Measurements from ENCODE around the gene ACSL4.

Gene ACSL4

DNA sequence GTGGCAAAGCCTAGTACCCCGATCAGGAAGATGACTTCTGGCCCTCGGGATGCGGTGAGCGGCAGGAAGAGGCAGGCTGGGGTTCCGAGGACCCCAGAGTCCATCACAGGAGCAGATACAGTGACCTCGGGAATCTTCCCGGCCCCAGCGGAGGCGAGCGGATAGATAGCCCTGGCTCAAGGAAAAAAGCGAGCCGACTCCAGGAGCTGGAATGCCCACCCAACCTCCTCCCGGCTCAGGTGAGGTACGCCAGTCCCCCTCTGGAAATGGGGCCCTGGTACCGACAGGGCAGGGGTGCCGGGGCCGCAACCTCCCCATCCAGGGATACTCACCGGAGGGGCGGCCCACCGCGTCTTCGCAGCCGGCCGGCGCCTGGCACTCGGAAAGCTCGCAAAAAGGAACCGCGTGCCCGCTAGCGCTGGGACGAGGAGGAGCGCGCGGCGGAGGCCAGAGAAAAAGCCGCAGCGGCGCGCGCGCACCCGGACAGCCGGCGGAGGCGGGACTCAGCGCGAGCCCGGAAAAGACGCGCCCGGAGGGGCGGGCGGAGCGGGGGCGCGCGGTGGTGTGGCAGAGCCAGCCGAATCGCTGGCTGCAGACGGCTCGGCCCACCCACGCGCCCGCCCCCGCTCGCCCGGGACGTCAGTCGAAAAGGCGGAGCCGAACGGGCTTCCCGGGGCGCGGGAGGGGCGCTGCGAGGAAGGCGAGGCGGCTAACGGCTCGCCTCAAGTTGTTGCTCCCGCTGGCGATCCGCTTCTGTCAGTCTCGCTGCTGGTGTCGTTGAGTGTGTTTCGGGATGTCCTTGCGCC, at the start of gene ACSL4:
ACSL4 (minus strand) TSS at position 451 of the 806 bp plus-strand sequence. CDS start 49,894 bp downstream, outside the sequence.
- peak; percentile 86 for DNase-seq

DNA sequence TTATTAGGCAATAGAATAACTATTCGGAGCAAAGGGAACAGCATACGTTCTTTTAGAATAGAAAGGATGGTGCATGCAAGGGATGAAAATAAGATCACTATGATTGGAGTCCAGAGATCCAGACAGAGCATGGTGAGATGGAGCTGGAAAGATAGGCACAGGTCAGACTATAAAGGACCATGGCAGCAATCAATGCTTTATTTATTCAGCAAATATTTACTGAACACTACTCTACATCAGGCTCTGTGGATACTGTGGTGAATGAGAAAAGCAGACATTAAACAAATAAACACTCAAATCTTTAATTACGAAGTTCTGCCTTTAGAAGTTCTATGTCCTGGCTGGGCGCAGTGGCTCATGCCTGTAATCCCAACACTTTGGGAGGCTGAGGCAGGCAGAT, 44.7 kb upstream of the ACSL4 start:
- DNase-seq: no peak

- no peak for DNase-seq
Measured at GRCh38 chrX:109776986-109777385, 43.9 kb upstream of the ACSL4 start.

GRCh38 chrX:109776432-109776831, 43.4 kb upstream of the ACSL4 start:
- no peak for DNase-seq

GRCh38 chrX:109775386-109775785, 42.3 kb upstream of the ACSL4 start:
- no peak for DNase-seq

DNA sequence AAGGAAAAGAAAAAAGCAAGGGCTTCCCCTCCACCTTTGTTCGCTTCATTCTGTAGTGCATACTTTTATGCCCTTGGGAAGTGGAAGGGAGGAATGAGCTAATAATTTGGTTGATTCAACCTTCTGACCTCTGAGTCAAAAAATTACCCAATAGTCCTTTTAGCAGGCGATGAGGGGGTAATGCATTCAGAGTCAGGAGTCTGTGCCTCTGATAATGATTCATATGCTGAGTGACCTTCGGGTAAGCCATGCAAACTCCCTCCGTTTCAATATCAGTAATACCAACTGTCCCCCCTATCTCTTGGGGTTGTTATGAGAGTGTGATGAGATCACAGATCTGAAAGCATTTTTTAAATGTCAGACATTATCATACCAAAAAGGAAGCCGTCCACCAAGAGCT, 41.6 kb upstream of the ACSL4 start:
- DNase-seq: peak; percentile 89

- no peak for DNase-seq
Measured at GRCh38 chrX:109774136-109774535, 41.1 kb upstream of the ACSL4 start.

DNA sequence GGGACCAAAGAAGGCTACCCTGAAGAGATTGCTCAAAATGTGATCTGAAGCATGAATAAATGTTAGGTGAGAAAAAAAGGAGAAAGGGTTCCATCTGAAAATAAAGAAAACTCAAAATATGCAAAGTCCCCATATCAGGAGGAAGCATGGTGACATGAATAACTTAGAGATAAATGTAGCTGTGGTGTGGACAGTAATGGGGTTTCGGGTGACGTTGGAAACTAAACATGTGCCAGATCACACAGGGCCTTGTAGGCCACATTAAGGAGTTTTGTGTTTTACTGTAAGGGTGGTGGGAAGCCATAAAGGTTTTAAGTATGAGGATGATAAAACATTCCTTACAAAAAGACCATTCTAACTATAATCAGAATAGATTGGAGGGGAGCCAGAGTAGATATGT, 40.3 kb upstream of the ACSL4 start:
- no peak for DNase-seq

- DNase-seq: no peak
Measured at GRCh38 chrX:109770780-109771179, 37.7 kb upstream of the ACSL4 start.

GRCh38 chrX:109760922-109761250, 27.8 kb upstream of the ACSL4 start:
- DNase-seq: no peak

DNA sequence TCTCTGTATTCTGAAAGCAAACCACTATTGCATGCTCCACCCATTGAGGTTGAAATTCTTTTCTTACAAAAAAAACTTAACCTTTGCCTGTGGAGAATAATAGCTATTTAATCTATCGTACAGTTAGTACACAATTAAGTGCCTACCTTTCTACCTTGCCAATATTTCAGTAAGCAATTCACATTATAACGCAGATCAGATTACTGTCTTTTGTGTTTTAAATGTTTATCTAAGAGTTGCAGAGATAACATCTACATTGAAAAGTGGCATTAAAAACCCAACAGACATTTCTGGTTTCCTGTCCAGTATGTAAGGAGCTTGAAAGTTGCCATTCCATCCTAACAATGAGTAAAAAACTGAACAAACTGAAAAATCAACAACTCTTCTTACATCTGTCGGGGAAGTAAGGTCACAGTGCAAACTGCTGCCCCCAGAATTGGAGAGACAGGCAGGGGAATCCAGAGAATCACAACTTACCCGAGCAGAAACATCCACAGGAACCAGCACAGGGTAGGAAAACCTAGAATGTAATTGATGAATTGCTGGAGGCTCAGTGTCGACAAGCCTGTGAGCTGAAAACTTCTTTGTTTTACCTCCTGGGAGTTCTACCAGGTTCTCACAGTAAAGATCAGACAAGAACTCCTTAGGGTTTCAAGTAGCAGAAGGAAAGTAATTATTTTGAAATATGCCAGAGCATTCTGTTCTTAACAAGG, 27.3 kb upstream of the ACSL4 start:
- DNase-seq: no peak

DNA sequence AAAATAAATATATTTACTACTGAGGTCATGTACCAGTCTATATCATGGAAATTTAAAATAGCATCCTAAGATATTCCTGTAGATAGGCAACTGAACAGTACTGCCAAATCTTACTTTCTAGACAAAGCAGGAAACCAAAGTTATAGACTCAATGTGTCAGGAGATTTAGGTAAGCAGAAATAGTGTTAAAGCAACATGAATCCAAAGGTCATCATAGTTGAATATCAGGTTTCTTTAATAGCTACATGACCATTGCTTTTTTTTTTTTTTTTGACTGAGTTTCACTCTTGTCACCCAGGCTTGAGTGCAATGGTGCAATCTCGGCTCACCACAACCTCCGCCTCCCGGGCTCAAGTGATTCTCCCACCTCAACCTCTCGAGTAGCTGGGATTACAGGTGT, 20.2 kb upstream of the ACSL4 start:
- no peak for DNase-seq

- no peak for DNase-seq
Measured at GRCh38 chrX:109751698-109752097, 18.6 kb upstream of the ACSL4 start.

DNA sequence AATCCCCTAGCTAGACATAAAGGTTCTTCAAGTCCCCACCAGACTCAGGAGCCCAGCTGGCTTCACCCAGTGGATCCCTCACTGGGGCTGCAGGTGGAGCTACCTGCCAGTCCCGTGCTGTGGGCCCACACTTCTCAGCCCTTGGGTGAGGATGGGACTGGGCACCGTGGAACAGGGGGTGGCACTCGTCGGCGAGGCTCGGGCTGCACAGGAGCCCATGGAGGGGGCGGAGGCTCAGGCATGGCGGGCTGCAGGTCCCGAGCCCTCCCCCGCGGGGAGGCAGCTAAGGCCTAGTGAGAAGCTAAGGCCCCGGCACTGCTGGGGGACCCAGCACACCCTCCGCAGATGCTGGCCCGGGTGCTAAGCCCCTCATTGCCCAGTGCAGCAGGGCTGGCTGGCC, 16.1 kb upstream of the ACSL4 start:
- DNase-seq: no peak

- no peak for DNase-seq
Measured at GRCh38 chrX:109747681-109748080, 14.6 kb upstream of the ACSL4 start.

- DNase-seq: no peak
Measured at GRCh38 chrX:109742722-109743121, 9.7 kb upstream of the ACSL4 start.

DNA sequence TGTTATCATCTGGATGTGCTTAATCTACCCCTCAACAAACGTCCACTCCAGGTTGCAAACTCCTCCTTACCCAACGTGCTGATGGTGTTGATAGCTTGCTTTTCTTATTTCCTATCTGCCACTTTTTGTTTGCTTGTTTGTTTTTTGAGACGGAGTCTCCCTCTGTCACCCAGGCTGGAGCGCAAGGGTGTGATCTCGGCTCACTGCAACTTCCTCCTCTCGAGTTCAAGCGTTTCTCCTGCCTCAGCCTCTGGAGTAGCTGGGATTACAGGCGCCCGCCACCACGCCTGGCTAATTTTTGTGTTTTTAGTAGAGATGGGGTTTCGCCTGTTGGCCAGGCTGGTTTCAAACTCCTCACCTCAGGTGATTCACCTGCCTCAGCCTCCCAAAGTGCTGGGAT, 7.8 kb upstream of the ACSL4 start:
- peak; percentile 45 for DNase-seq

DNA sequence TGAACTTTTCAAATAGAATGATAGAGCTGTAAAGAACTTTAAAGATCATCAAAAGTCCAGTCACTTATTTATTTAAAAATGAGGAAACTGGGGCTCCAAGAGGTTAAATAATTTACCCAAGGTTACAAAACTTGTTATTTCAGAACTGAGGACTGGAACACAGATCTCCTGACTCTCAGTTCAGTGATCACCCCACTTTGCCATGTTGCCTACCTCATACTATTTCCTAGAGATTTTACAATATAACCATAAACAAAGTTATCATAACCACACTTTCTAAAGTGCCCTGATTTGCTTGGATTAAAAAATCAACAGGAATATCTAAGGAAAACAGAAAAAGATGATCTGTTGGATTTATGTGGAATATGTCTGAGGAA, 7.4 kb upstream of the ACSL4 start:
- peak; percentile 27 for DNase-seq

GRCh38 chrX:109739625-109740432, 6.8 kb upstream of the ACSL4 start:
- peak; percentile 87 for DNase-seq

GRCh38 chrX:109735202-109735744, 2.2 kb upstream of the ACSL4 start:
- DNase-seq: peak; percentile 53

GRCh38 chrX:109733613-109734083, 591 bp upstream of the ACSL4 start:
- DNase-seq: no peak

- DNase-seq: peak; percentile 60
Measured at GRCh38 chrX:109732017-109732801, 848 bp downstream of the ACSL4 start.

DNA sequence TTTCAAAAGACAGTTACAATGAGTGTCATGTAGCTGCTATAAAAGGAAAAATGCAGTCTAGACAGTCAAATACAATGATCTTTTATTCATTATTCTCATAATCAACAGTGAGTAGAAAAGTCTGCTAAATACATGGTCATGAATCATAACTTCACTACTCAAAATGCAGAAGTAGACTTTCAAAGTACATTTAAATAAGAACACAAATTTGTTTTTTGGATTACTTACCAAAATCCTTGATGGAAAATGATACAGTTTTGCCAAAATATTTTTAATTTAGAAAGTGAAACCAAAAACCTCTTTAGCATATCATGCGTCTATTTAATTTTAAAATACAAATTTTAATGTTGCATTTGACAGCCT, 4.9 kb downstream of the ACSL4 start:
- DNase-seq: peak; percentile 42
